GM19240 (cell line): ENCODE measurements around the gene DNAAF6.
"Not testable (repeated sequence)": the region's sequence is repeated elsewhere in the genome, so short reads cannot be mapped to it uniquely, and the experiment has no call there.

ENCODE experiments used
- DNase-seq: peaks from one replicate; pipeline ENCODE4 v3.0.0; 2011; ENCODE audit warnings: low spot score; ENCODE audit not compliant: insufficient read length

Gene DNAAF6

DNA sequence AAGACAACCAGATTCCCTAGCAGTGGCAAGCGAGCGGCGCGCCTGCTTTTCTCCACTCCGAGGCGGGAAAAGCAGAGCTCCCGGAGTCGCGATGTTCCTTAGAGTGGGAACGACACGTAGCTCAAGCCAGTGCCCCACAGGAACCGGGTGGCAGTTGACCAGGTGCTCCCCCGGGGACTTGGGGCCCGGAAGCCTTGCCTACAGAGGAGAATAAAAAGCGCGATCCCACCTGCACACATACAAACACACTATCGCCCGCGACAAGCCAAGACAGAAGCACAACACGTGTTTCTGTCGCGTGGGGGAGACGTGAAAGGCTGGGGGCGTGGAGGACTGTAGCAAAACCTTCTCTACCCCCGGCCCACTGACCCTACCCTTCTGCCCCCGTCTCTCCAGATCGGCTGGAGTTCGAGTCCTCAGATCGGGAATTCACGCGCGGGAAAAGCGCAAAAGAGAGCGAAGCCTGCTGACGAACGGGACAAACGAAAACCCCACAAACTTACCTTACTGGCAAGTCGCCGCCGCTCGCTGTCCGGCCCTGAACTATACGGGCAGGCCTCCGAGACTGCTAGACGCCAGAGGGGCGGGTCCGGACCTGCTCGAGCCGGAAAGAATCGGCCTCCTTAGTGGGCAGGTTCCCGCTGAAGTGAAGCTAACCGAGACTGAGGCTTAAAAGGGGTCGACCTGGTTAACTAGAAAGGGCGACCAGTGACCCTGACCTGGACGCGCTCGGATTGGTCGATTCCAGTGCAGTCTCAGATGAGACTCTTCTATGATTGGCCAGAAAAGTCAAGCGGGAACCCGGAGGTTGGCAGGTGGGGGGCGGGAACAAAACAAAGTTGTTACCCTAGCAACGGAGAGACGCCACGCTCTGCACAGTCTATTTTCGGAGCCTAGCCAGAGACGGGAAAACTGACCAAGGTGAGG lies at the start of gene DNAAF6, which contains the start of gene NUP62CL:
DNAAF6 (plus strand) TSS at position 842 of the 927 bp plus-strand sequence. CDS start 6,265 bp downstream, outside the sequence.
NUP62CL (minus strand) TSS at position 664 of the 927 bp plus-strand sequence. CDS start 31,287 bp downstream, outside the sequence.
- DNase-seq: no peak

GRCh38 chrX:107157618-107158017 lies 48.8 kb upstream of the DNAAF6 start:
- not testable (repeated sequence) for DNase-seq

GRCh38 chrX:107167163-107167921 lies 39.1 kb upstream of the DNAAF6 start:
- no peak for DNase-seq

- no peak for DNase-seq
These were observed 38.2 kb upstream of the DNAAF6 start for GRCh38 chrX:107168257-107168656.

GRCh38 chrX:107168712-107169111 lies 37.7 kb upstream of the DNAAF6 start:
- no peak for DNase-seq

- no peak for DNase-seq
These were observed 34.9 kb upstream of the DNAAF6 start for GRCh38 chrX:107171369-107172102.

GRCh38 chrX:107197319-107197718 lies 9.1 kb upstream of the DNAAF6 start:
- no peak for DNase-seq

DNA sequence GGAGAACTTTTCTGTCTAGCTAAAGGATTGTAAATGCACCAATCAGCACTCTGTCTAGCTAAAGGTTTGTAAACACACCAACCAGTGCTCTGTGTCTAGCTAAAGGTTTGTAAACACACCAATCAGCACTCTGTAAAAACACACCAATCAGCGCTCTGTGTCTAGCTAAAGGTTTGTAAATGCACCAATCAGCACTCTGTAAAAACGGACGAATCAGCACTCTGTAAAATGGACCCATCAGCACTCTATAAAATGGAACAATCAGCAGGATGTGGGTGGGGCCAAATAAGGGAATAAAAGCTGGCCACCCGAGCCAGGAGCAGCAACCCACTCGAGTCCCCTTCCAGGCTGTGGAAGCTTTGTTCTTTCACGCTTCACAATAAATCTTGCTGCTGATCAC lies 8.3 kb upstream of the DNAAF6 start:
- not testable (repeated sequence) for DNase-seq

DNA sequence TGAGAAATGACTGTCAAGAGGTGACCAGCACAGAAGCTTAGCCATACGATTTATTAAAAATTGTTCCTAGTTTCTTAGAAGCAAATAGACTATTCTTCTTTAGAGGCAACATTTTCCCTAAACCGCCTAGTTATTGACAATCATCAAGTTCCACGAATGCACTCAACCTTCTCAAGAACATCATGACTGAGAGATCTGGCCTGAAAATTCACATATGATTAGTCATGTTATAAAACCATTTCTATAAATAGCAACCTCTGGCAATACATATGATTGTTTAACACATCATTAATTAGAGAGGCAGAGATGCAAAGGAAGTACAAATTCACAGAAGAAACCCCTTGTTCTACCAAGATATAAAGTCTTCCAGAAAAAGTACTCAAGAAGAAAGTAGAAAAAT lies 6.9 kb upstream of the DNAAF6 start:
- no peak for DNase-seq

DNA sequence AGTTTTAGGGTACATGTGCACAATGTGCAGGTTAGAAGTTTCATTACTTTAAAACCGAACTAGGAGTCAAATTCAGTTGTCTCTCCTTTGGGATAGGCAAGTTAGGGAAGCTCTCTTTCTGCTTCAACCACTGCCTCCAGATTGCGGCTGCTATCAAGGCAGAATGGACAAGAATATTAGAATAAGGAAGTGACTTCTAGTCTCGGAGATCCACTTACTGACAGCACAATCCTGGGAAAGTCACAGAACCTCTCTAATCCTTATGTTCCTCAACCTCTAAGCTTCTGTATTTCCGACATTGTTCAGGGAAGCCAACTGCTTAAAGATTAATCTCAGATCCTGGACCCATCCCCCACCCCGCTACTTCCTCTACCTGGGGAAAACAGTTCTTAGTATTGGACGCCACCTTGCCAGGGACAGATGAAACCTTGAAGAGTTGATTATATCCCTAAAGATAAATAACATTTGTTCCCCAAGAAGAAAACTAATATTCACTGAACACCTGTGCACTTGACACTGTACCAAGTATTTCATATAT lies 2.3 kb upstream of the DNAAF6 start:
- DNase-seq: no peak

GRCh38 chrX:107206697-107207065 lies 270 bp downstream of the DNAAF6 start:
- no peak for DNase-seq

DNA sequence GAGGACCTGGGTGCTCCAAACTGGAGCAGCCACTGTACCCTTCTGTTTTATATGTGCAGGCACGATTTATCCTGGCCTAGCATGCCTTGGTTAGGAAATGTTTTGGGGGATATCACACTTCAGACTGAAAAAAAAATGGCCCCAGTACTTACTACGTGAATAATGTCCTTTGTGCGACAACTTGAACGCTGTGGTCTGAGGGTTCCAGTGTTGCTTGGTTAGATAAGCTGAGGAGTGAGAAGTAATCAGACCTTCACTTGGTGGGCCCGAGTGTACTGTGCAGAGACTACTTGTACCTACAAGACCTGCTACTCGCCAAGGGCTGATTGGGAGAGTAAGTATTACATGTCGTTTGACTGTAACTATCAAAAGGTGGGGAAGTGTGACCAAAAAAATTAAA lies 678 bp downstream of the DNAAF6 start:
- DNase-seq: no peak

- no peak for DNase-seq
These were observed 1.5 kb downstream of the DNAAF6 start for GRCh38 chrX:107207943-107208342.

- no peak for DNase-seq
These were observed 7.1 kb downstream of the DNAAF6 start for GRCh38 chrX:107213477-107213876.

DNA sequence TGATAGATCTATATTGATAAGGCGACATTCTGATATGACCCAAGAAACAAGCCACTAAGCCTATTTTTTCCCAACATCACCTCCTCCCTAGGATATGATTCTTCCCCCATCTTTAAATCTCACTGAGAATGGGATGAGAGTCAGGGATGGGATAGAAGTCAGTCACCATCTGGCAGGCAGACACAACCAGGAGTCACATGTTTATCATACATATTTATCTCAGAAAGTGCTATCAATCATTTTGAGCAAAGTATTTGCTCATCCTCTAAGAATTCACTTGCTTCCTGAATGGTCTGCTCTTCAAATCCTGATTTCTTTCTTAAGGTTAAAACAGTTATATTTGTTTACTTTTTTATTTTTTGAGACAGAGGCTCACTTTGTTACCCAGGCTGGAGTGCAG lies 20.3 kb downstream of the DNAAF6 start:
- DNase-seq: no peak

GRCh38 chrX:107227780-107228485 lies 21.5 kb downstream of the DNAAF6 start:
- DNase-seq: no peak

DNA sequence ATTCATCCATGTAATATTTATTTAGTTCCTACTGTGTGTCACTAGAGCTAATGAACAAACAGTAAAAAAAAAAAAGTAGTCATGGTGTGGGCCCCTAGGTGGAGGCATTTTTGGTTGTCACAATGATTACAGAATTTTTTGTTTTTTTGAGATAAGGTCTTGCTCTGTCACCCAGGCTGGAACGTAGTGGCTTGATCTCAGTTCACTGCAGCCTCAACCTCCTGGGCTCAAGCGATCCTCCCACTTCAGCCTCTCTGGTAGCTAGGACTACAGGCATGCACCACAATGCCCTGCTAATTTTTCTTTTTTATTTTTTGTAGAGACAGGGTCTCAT lies 22.0 kb downstream of the DNAAF6 start:
- no peak for DNase-seq

GRCh38 chrX:107272431-107272921 lies 66.1 kb downstream of the DNAAF6 start:
- DNase-seq: no peak

- no peak for DNase-seq
These were observed 67.4 kb downstream of the DNAAF6 start for GRCh38 chrX:107273795-107274194.

DNA sequence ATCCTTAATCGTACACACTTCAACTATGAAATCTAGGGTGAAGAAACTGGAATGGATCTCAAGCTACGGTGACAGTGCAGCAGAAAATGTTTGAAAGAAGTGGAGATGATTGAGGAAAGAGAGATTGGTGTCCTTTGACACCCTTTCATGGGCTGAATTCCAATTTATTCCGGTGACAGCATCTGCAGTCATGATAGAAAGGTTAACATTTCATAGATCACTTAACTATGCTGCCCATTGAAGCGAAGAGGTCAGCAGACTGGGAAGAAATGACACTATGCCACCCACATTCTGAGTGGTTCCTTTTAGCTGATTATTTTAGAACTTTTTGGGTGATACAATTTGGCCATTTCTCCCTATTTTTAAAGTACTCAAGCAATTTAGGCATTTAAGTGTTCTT lies 82.3 kb downstream of the DNAAF6 start:
- no peak for DNase-seq

DNA sequence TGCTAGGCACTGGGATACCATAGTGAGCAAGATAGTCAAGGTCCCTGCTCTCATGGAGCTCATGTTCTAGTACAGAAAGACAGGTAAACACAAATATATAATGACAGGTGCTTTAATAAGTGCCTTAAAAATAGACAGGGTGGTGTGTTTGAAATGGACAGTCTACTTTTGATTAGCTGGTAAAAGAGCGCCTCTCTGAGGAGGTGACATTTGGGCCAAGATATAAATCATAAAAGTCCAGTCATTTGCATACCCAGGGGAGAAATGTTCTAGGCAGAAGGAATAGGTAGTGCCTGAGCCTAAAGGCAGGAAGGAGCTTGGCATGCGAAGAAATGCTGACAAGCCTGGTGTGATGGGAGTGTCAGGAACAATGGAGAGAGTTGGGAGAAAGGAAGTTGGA lies 83.6 kb downstream of the DNAAF6 start:
- no peak for DNase-seq
